Neural progenitor cell (in vitro differentiated cells): ENCODE measurements around the gene EFCAB6.

ENCODE experiments used
- CTCF ChIP-seq: fragments of 200-600 bp; sonication (generic); IDR thresholded peaks from 2 replicates; pipeline ENCODE4 v1.5.1; 2017; ENCODE audit warnings: antibody characterized with exemption, mild to moderate bottlenecking
- EZH2 ChIP-seq: fragments of 200-600 bp; sonication (generic); IDR thresholded peaks from 2 replicates; pipeline ENCODE4 v1.6.1; 2017; ENCODE audit warnings: antibody characterized with exemption, mild to moderate bottlenecking, moderate library complexity
- EZH2phosphoT487 ChIP-seq: fragments of 200-600 bp; sonication (generic); IDR thresholded peaks from 2 replicates; pipeline ENCODE4 v1.6.1; 2017; ENCODE audit warnings: antibody characterized with exemption

DNA sequence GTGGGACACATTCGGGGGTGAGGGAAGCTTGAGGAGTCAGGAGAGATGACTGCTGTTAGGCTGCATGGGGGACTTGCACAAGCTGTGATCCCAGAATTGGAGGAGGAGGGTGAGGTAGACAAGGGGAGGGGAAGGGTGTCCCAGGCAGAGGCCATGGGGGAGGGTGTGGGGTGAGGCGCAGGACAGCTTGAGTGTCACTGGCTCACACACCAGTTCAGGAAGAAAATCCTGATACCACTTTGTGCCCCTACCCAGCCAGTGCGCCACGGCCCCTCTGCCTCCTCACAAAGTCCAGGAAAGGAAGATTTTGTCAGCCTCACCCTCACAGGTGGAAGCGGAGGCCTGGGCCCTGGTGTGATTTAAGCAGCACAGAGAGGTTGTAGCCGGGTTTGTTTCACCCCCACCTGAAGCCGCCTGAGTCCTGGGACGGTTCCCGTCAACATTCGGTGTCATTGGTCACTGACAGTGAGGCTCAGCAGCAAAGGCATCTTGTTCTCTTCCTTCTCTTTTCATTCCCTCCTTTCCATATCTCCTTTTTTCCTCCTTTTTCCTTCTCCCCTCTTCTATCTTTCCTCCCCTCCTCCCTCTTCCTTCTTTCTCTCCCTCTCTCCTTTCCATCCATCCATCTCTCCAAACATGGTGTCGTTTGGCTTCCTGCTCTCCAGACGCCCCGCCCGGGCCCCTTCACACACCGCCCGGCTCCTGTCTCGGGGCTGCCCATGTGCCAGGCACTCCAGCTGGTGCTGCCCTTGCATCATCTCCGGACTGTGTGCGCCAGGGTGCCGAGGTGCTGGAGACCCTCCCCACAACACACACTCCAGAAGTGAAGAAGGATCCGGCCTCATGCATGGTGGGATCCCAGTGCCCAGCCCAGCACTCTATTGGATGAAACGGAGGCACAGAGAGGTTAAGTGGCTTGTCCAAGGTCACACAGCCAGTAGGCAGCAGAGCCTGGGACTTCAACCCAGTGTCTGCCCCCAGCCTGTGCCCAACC is 311.0 kb downstream of the EFCAB6 start:
- no peak for TF ChIP-seq CTCF
- no peak for TF ChIP-seq EZH2phosphoT487
- no peak for TF ChIP-seq EZH2
